Gastrocnemius medialis (tissue), 4 donors: ENCODE data around the gene PEA15.

Source experiments
- POLR2A ChIP-seq, 2 donors: fragments of 450-650 bp; IDR thresholded peaks; one replicate each; pipeline ENCODE4 v1.6.1; 2017; ENCODE audit warnings: antibody characterized with exemption in 2 of 2, mild to moderate bottlenecking in 2 of 2, moderate library complexity in 2 of 2
- TF ChIP-seq, protein P1 (sequence below), 5 experiments: fragments of 450-650 bp in 3 of 5; fragments of 200-600 bp in 2 of 5; sonication (generic) in 2 of 5; IDR thresholded peaks in 4 of 5; conservative IDR thresholded peaks in 1 of 5; 1 replicate in 4 of 5; 2 replicates in 1 of 5; pipeline ENCODE4 v1.5.1; 2016 to 2019; ENCODE audit warnings: antibody characterized with exemption in 5 of 5, mild to moderate bottlenecking in 3 of 5, moderate library complexity in 3 of 5

DNA sequence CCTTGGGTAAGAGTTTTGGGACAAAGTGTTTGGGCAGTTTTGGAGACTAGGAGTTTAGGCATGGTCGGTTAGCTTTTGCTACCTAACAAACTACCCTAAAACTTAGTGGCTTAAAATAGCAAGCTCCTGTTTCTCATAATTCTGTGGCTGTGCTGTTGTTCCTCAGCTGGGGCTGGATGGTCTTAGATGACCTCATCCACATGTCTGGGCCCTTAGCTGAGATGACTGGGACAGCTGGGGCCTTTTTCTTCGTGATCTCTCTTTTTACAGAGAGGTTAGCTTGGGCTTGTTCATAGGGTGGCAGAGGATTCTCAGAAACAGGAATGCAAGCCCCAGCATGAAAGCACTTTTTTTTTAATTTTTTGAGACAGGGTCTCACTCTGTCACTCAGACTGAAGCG, 47.2 kb upstream of the PEA15 start:
- TF ChIP-seq, protein P1, sequence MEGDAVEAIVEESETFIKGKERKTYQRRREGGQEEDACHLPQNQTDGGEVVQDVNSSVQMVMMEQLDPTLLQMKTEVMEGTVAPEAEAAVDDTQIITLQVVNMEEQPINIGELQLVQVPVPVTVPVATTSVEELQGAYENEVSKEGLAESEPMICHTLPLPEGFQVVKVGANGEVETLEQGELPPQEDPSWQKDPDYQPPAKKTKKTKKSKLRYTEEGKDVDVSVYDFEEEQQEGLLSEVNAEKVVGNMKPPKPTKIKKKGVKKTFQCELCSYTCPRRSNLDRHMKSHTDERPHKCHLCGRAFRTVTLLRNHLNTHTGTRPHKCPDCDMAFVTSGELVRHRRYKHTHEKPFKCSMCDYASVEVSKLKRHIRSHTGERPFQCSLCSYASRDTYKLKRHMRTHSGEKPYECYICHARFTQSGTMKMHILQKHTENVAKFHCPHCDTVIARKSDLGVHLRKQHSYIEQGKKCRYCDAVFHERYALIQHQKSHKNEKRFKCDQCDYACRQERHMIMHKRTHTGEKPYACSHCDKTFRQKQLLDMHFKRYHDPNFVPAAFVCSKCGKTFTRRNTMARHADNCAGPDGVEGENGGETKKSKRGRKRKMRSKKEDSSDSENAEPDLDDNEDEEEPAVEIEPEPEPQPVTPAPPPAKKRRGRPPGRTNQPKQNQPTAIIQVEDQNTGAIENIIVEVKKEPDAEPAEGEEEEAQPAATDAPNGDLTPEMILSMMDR (IDR thresholded peaks at IDR 0.05 in 4 of 5, conservative IDR thresholded peaks at IDR 0.05 in 1 of 5) = no peak
- no peak for TF ChIP-seq POLR2A (IDR thresholded peaks at IDR 0.05)
